KMS-11 (cell line): ENCODE measurements around the gene PFKFB4.
A peak's percentile ranks its signal among the peaks of the same experiment; 100 is the strongest.

Source experiments
- H2AFZ ChIP-seq: fragments of 200-600 bp; sonication (generic); 2 replicates; pipeline ENCODE4 v1.6.1; 2016; ENCODE audit warnings: antibody characterized with exemption, mixed run types, low read depth
- H3K27ac ChIP-seq: fragments of 200-600 bp; sonication (generic); 2 replicates; pipeline ENCODE4 v1.6.1; 2016; ENCODE audit warnings: mild to moderate bottlenecking, mixed run types
- H3K27me3 ChIP-seq: fragments of 200-600 bp; sonication (generic); 2 replicates; pipeline ENCODE4 v1.6.1; 2017; ENCODE audit warnings: mild to moderate bottlenecking, low read depth, mixed run types, moderate library complexity; ENCODE audit not compliant: insufficient read depth
- H3K36me3 ChIP-seq: fragments of 200-600 bp; sonication (generic); 2 replicates; pipeline ENCODE4 v1.6.1; 2017; ENCODE audit warnings: mild to moderate bottlenecking, mixed run types; ENCODE audit not compliant: insufficient read depth
- H3K4me1 ChIP-seq: fragments of 200-600 bp; sonication (generic); 2 replicates; pipeline ENCODE4 v1.6.1; 2016; ENCODE audit warnings: mild to moderate bottlenecking, low read depth, mixed run types; ENCODE audit not compliant: poor library complexity, severe bottlenecking
- H3K4me2 ChIP-seq: fragments of 200-600 bp; sonication (generic); 2 replicates; pipeline ENCODE4 v1.7.0; 2016; ENCODE audit warnings: mild to moderate bottlenecking, mixed run types
- H3K4me3 ChIP-seq: fragments of 200-600 bp; sonication (generic); IDR thresholded peaks from 2 replicates; pipeline ENCODE4 v1.6.1; 2017; ENCODE audit warnings: low read depth, low read length, mixed read lengths; ENCODE audit not compliant: insufficient read depth
- H3K79me2 ChIP-seq: fragments of 200-600 bp; sonication (generic); 2 replicates; pipeline ENCODE4 v1.6.1; 2016; ENCODE audit warnings: low read depth, mixed run types; ENCODE audit not compliant: insufficient read depth
- H3K9ac ChIP-seq: fragments of 200-600 bp; sonication (generic); 2 replicates; pipeline ENCODE4 v1.6.1; 2016; ENCODE audit warnings: mild to moderate bottlenecking, mixed run types
- H4K20me1 ChIP-seq: fragments of 200-600 bp; sonication (generic); 2 replicates; pipeline ENCODE4 v1.6.1; 2016; ENCODE audit warnings: mild to moderate bottlenecking, mixed run types; ENCODE audit not compliant: insufficient read depth
- TF ChIP-seq, protein P1 (sequence below): fragments of 200-600 bp; sonication (generic); conservative IDR thresholded peaks from 2 replicates; pipeline ENCODE4 v1.6.1; 2017; ENCODE audit warnings: low read depth, mild to moderate bottlenecking, antibody characterized with exemption, low read length, moderate library complexity, mixed read lengths

PFKFB4 gene

DNA sequence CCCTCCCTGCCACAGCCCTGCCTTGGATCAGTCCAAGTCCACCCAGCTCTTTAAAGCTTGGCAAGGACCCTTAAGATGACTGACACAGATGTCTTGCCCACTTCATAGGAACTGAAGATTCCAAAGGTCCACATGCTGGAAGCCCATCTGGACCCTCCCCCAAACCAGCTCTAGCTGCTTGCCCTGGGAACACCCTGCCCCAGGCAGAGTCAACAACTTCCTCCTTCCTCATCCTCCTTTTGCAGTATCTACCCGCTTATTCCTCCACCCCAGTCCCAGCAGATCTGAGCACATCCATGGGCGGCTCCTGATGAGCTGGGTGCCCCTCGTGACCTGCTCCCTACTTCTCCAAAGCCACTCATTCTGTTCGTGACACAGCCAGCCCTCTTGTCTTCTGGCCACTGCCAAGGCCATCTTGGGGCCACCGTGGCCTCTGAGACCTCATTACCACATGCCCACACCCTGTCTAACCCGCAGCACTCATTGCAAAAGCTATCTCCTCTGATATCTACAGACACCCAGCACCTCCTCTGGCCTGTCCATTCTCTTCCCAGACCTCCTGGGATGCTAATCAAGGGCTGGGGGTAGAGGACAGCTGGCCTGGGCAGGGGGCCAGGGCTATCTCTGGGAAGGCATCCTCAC is 2.0 kb upstream of the PFKFB4 start:
- Histone ChIP-seq H3K9ac (no peak overlapping the region), H3K36me3 (no peaks in the 10 kb centered on the region), H4K20me1 (no peaks in the 10 kb centered on the region), H3K4me3 (no peak overlapping the region), H3K79me2 (no peaks in the 10 kb centered on the region), H2AFZ (no peak overlapping the region), H3K27ac (no peak overlapping the region), H3K4me1 (peaks cover 3% of the 10 kb centered on the region), H3K27me3 (no peaks in the 10 kb centered on the region), H3K4me2 (no peak overlapping the region)
- TF ChIP-seq, protein P1, sequence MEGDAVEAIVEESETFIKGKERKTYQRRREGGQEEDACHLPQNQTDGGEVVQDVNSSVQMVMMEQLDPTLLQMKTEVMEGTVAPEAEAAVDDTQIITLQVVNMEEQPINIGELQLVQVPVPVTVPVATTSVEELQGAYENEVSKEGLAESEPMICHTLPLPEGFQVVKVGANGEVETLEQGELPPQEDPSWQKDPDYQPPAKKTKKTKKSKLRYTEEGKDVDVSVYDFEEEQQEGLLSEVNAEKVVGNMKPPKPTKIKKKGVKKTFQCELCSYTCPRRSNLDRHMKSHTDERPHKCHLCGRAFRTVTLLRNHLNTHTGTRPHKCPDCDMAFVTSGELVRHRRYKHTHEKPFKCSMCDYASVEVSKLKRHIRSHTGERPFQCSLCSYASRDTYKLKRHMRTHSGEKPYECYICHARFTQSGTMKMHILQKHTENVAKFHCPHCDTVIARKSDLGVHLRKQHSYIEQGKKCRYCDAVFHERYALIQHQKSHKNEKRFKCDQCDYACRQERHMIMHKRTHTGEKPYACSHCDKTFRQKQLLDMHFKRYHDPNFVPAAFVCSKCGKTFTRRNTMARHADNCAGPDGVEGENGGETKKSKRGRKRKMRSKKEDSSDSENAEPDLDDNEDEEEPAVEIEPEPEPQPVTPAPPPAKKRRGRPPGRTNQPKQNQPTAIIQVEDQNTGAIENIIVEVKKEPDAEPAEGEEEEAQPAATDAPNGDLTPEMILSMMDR = no peak

DNA sequence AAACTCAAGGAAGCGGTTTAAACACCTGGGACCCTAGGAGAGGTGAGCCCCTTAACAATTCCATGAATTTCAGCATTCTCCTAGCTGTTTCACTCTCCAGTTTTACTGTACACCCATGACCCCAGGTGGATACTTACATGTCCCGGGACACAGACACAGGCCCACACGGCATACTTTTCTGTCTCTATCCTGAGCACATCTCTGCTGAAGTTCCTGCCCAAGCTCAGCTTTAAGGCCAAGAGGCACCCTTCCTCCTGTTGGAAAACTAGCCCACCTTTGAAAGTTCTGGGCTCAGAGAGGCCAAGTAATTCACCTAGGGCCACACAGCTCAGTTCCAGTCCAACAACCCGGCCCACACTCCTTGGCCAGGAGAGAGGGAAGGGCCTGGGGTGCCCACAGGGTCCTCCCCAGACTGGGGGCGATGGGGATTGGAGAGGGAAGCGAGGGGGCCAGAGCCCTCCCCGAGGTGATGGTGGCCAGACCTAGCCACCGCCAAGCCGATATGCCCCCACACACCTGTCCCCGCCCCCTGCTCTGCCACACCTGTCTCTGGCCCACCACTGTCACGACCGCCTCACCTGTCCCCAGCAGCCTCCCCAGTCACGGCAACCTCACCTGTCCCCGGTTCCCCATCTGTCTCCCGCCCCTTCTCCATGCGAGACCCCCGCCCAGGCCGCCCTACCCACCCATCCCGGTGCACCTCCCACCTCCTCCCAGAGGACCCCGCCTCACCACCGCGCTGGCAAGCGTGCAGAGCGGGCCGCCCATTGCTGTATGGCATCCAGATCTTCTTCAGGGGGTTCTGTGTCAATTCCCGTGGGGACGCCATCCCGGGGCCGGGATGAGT is 431 bp downstream of the PFKFB4 start:
- Histone ChIP-seq H3K4me2 (0 out of 2 replicates have a peak overlapping the region, but pooled peaks have one; percentile 21), H3K4me3 (no peak overlapping the region), H3K79me2 (no peaks in the 10 kb centered on the region), H3K4me1 (peaks cover 3% of the 10 kb centered on the region), H3K27ac (no peak overlapping the region), H2AFZ (peak overlapping the region; percentile 34; the same call in 1 of the 2 replicates), H3K9ac (no peak overlapping the region), H3K27me3 (no peaks in the 10 kb centered on the region), H3K36me3 (no peaks in the 10 kb centered on the region), H4K20me1 (no peaks in the 10 kb centered on the region)
- TF ChIP-seq, protein P1 = no peak

DNA sequence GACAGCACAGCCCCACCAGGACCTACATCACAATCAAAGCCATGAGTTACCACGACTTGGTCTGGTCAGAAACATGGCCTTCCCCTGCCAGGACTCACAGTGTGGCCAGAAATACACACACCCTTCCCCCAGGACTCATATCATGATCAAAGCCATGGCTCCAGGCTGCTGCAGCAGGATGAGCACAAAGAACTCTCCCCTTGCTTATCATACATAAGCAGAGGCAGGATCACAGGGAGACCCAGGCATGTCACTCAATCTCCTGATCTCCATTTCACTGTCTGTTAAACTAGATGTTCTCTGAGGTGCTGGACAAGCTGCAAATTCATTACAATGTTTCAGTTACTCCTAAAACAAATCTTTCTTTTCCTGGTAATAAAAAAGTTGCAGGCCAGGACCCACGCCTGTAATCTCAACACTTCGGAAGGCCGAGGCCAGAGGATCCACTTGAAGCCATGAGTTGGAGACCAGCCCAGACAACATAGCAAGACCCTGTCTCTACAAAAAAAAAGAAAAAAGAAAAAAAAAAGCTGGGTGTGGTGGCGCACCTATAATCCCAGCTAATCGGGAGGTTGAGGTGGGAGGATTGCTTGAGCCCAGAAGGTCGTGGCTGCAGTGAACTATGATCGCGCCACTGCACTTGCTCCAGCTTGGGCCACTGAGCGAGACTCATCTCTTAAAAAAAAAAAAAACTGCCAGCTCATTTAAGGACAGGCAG is 1.2 kb downstream of the PFKFB4 start:
- Histone ChIP-seq H3K4me2 (no peak overlapping the region), H3K36me3 (no peaks in the 10 kb centered on the region), H3K4me1 (peaks cover 3% of the 10 kb centered on the region), H4K20me1 (no peaks in the 10 kb centered on the region), H2AFZ (no peak overlapping the region), H3K27ac (no peak overlapping the region), H3K27me3 (no peaks in the 10 kb centered on the region), H3K9ac (no peak overlapping the region), H3K4me3 (no peak overlapping the region), H3K79me2 (no peaks in the 10 kb centered on the region)
- TF ChIP-seq, protein P1 = no peak

DNA sequence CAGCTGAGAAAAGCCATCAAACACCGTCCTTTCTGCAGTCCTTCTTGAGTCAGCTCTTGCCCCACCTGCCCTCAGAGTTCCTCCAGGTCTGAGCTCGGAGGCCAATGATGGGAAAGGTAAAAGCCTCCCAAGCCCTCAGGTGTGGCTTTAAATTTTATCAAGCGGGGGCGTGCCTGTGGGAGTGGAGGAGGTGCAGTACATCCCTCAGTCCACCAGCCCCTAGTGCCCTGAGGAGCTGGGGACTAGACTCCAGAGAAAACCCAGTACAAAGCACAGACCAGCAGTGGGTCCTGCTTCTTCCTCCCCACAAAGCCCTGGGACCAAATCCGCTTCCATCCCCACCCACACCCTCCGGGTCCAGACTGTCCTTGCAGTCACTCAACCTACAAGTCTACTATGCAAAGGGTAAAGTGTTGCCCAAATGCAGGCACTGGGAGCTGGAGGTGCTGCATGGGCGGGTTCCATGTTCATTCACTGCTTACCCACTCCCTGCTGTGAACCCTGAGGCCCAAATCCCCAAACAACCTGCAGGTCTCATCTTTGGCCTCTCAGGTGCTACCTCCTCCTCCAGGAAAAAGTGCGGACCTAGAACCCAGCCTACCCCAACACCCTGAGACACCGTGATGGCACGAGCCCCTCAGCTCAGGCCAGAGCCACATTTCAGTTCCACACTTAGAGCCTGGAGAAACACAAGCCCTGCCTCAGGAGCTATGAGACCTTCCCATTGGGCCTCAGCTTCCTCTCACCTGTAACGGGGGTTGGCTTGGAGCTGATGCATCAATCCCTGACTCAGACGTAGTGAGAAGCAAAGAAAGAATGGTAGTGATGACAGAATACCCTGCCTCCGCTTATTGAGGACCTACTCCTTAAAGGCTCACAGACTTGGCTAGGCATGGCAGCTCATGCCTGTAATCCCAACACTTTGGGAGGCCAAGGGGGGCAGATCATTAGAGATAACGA is 2.4 kb downstream of the PFKFB4 start:
- Histone ChIP-seq H3K4me2 (no peak overlapping the region), H3K4me3 (no peak overlapping the region), H3K9ac (no peak overlapping the region), H3K27ac (no peak overlapping the region), H4K20me1 (no peaks in the 10 kb centered on the region), H3K4me1 (peaks cover 3% of the 10 kb centered on the region), H3K79me2 (no peaks in the 10 kb centered on the region), H3K27me3 (no peaks in the 10 kb centered on the region), H2AFZ (no peak overlapping the region), H3K36me3 (no peaks in the 10 kb centered on the region)
- TF ChIP-seq, protein P1 = no peak
